Gastroesophageal sphincter (tissue), 3 donors: ENCODE measurements around the gene SPESP1.

ENCODE experiments used
- CTCF ChIP-seq, 4 experiments: fragments of 200-600 bp in 2 of 4; fragments of 450-650 bp in 2 of 4; sonication (generic) in 1 of 4; IDR thresholded peaks; one replicate each; pipeline ENCODE4 v1.5.1; 2017 to 2019; ENCODE audit warnings: antibody characterized with exemption in 4 of 4, mild to moderate bottlenecking in 2 of 4, moderate library complexity in 2 of 4
- POLR2A ChIP-seq, 2 donors: fragments of 450-650 bp; IDR thresholded peaks; one replicate each; pipeline ENCODE4 v1.6.1; 2017; ENCODE audit warnings: antibody characterized with exemption in 2 of 2, mild to moderate bottlenecking in 2 of 2, moderate library complexity in 1 of 2
- POLR2AphosphoS5 ChIP-seq: sonication (generic); formaldehyde crosslinking; IDR thresholded peaks from one replicate; pipeline ENCODE4 v1.6.1; 2017; ENCODE audit warnings: antibody characterized with exemption

GRCh38 chr15:68921926-68922325 is 8.4 kb upstream of the SPESP1 start:
- TF ChIP-seq CTCF (IDR thresholded peaks at IDR 0.05) (no peak), POLR2AphosphoS5 (no peak), POLR2A (IDR thresholded peaks at IDR 0.05) (no peak)
